KMS-11 (cell line): ENCODE data around the gene TARBP1.

ENCODE experiments used
- H2AFZ ChIP-seq: fragments of 200-600 bp; sonication (generic); 2 replicates; pipeline ENCODE4 v1.6.1; 2016; ENCODE audit warnings: antibody characterized with exemption, mixed run types, low read depth
- H3K27ac ChIP-seq: fragments of 200-600 bp; sonication (generic); 2 replicates; pipeline ENCODE4 v1.6.1; 2016; ENCODE audit warnings: mild to moderate bottlenecking, mixed run types
- H3K27me3 ChIP-seq: fragments of 200-600 bp; sonication (generic); 2 replicates; pipeline ENCODE4 v1.6.1; 2017; ENCODE audit warnings: mild to moderate bottlenecking, low read depth, mixed run types, moderate library complexity; ENCODE audit not compliant: insufficient read depth
- H3K36me3 ChIP-seq: fragments of 200-600 bp; sonication (generic); 2 replicates; pipeline ENCODE4 v1.6.1; 2017; ENCODE audit warnings: mild to moderate bottlenecking, mixed run types; ENCODE audit not compliant: insufficient read depth
- H3K4me1 ChIP-seq: fragments of 200-600 bp; sonication (generic); 2 replicates; pipeline ENCODE4 v1.6.1; 2016; ENCODE audit warnings: mild to moderate bottlenecking, low read depth, mixed run types; ENCODE audit not compliant: poor library complexity, severe bottlenecking
- H3K4me2 ChIP-seq: fragments of 200-600 bp; sonication (generic); 2 replicates; pipeline ENCODE4 v1.7.0; 2016; ENCODE audit warnings: mild to moderate bottlenecking, mixed run types
- H3K4me3 ChIP-seq: fragments of 200-600 bp; sonication (generic); IDR thresholded peaks from 2 replicates; pipeline ENCODE4 v1.6.1; 2017; ENCODE audit warnings: low read depth, low read length, mixed read lengths; ENCODE audit not compliant: insufficient read depth
- H3K79me2 ChIP-seq: fragments of 200-600 bp; sonication (generic); 2 replicates; pipeline ENCODE4 v1.6.1; 2016; ENCODE audit warnings: low read depth, mixed run types; ENCODE audit not compliant: insufficient read depth
- H3K9ac ChIP-seq: fragments of 200-600 bp; sonication (generic); 2 replicates; pipeline ENCODE4 v1.6.1; 2016; ENCODE audit warnings: mild to moderate bottlenecking, mixed run types
- H4K20me1 ChIP-seq: fragments of 200-600 bp; sonication (generic); 2 replicates; pipeline ENCODE4 v1.6.1; 2016; ENCODE audit warnings: mild to moderate bottlenecking, mixed run types; ENCODE audit not compliant: insufficient read depth
- CTCF ChIP-seq: fragments of 200-600 bp; sonication (generic); conservative IDR thresholded peaks from 2 replicates; pipeline ENCODE4 v1.6.1; 2017; ENCODE audit warnings: low read depth, mild to moderate bottlenecking, antibody characterized with exemption, low read length, moderate library complexity, mixed read lengths

The TARBP1 gene

GRCh38 chr1:234526922-234527321, 47.9 kb upstream of the TARBP1 start:
- Histone ChIP-seq H3K27ac (no peak overlapping the region), H3K79me2 (no peaks in the 10 kb centered on the region)
- no peak for TF ChIP-seq CTCF

DNA sequence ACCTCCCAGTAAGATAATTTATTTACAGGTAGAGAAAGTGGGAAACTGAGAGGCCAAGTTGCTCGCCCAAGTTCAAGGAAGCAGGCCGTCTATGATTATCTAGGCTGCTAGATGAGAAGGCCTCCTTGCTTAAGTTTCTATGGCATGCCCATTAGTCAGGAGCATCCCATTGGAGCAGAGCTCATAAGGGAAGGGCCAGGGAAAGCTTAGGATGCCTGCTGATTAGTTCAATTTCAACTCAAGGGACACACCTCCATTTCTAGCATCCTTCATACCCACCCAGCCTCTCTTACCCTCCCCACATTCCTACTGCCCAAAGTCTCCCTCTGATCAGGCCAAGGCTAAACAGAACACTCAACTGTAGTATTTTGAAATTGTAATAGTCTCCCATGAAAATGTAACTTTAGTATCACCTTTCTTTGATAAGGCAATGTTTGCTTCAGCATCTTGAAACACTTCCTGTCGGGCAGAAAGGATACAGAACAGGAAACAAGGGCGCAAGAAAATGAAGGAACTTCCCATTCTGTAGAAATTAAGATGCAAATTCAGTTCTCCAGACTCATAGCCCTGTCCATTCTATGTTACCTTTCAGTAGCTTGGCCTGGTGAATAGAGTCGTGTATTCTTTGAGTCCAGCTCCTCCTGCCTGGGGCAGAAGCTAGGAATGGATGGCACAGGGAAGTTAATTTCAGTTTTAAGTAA, 46.3 kb upstream of the TARBP1 start:
- Histone ChIP-seq H3K4me2 (no peak overlapping the region), H3K27ac (no peak overlapping the region), H3K79me2 (no peaks in the 10 kb centered on the region), H3K4me1 (peaks cover 39% of the 10 kb centered on the region), H4K20me1 (no peaks in the 10 kb centered on the region), H3K36me3 (no peaks in the 10 kb centered on the region), H3K9ac (no peak overlapping the region), H2AFZ (no peak overlapping the region), H3K27me3 (no peaks in the 10 kb centered on the region), H3K4me3 (no peak overlapping the region)
- TF ChIP-seq CTCF, result no peak

More at GRCh38 chr1:234526922-234527321, 47.9 kb upstream of the TARBP1 start:
- Histone ChIP-seq H4K20me1 (no peaks in the 10 kb centered on the region), H3K9ac (no peak overlapping the region), H3K27me3 (no peaks in the 10 kb centered on the region), H3K4me3 (no peak overlapping the region), H3K4me2 (no peak overlapping the region), H3K36me3 (no peaks in the 10 kb centered on the region), H2AFZ (no peak overlapping the region), H3K4me1 (peaks cover 29% of the 10 kb centered on the region)

DNA sequence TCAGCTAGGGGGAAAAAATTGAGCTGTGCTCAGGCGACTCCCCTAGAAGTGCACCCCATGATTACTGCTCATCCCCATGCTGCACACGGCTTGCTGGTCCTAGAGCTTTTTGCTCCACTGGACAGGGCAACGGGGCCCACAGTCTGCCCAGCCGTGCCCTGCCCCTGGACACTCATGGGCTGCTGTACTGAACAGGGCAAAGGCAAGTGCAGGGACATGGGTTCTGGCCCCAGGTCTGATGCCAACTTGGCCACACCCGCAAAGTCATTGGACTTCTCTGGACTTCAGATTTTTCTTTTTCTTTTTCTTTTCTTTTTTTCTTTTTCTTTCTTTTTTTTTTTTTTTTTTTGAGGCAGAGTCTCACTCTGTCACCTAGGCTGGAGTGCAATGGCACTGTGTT, 42.9 kb upstream of the TARBP1 start:
- TF ChIP-seq CTCF, result no peak
- no peaks in the 10 kb centered on the region for H3K36me3 ChIP-seq
- H3K4me2 ChIP-seq, result peak overlapping the region; percentile 92; the same call in 1 of the 2 replicates
- H3K27ac ChIP-seq, result peak overlapping the region; percentile 98
- H3K27me3 ChIP-seq, result no peaks in the 10 kb centered on the region
- peaks cover 62% of the 10 kb centered on the region for H3K4me1 ChIP-seq
- H3K4me3 ChIP-seq, result no peak overlapping the region
- no peaks in the 10 kb centered on the region for H4K20me1 ChIP-seq
- H3K79me2 ChIP-seq, result no peaks in the 10 kb centered on the region
- H2AFZ ChIP-seq, result peak overlapping the region; percentile 77; the same call in 1 of the 2 replicates
- peak overlapping the region; percentile 67; the same call in 1 of the 2 replicates for H3K9ac ChIP-seq

DNA sequence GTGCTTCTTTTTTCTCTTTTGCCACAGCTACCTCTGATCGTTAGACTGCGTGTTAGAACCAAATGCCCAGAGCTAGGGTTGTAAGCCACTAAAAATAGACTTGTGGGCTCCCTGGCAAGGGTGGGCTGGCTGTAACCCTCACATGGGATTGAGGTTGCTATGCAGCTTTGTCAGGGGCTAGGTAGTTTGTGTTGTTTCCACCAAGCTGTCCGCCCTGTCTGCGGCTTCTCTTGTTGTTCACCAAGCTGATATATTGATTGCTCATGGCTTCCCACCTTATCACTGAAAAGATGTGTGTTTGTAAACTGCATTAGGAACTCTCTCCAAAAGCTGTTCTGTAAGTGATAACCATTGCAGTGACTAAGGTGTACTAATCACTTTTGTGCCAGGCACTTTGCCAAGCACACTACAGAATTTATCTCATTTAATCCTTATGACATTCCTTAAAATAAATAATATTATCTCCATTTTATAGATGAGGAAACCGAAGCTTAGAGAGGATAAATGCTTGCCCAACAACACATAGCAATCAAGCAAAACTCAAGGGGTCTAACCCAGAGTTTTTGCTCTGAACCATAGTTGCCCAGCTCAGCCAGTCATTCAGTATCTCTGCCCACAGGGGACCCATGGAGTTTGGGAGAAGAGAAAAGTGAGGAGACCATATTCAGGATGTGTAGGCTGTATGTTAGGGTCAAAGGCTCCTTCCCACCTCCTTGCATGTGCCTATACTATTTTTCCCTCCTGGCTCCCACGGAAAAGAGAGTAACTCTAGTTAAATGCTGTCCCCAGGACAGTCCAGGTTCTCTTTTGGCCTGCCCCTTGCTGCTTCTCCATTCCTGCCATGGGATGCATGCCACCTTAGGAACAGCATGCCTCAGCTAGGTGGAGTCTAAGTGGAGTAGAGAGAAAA, 42.2 kb upstream of the TARBP1 start:
- no peak for TF ChIP-seq CTCF
- H3K4me1 ChIP-seq, result peaks cover 69% of the 10 kb centered on the region
- no peaks in the 10 kb centered on the region for H4K20me1 ChIP-seq

More for the DNA sequence above, 42.2 kb upstream of the TARBP1 start:
- Histone ChIP-seq H3K4me3 (no peak overlapping the region), H3K27ac (peak overlapping the region; percentile 98), H2AFZ (peak overlapping the region; percentile 16; the same call in 1 of the 2 replicates), H3K4me2 (0 out of 2 replicates have a peak overlapping the region, but pooled peaks have one; percentile 12), H3K79me2 (no peaks in the 10 kb centered on the region), H3K36me3 (no peaks in the 10 kb centered on the region), H3K9ac (no peak overlapping the region; the same call in 1 of the 2 replicates), H3K27me3 (no peaks in the 10 kb centered on the region)
